ENCODE results near the gene ACADS.

The ACADS gene

DNA sequence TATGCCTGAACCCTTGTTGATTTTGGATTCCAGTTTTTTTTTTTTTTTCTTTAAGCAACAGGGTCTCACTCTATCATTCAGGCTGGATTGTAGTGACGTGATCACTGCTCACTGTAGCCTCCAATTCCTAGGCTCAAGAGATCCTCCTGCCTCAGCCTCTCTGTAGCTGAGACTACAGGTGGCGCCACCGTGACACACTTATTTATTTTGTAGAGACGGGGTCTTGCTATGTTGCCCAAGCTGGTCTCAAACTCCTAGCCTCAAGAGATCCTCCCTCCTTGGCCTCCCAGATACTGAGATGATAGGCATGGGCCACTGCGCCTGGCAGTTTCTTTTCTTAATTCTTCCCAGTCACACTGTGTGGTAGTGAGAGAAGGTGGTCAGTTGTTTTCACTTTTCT lies 25.2 kb downstream of the ACADS start:
- TF ChIP-seq EZH2phosphoT487 (IDR thresholded peaks at IDR 0.05; ENCODE audit: low read length) (no peak), EZH2 (optimal IDR thresholded peaks at IDR 0.05; ENCODE audit: low read depth, low read length) (no peak)
- TF ChIP-seq, protein P1, sequence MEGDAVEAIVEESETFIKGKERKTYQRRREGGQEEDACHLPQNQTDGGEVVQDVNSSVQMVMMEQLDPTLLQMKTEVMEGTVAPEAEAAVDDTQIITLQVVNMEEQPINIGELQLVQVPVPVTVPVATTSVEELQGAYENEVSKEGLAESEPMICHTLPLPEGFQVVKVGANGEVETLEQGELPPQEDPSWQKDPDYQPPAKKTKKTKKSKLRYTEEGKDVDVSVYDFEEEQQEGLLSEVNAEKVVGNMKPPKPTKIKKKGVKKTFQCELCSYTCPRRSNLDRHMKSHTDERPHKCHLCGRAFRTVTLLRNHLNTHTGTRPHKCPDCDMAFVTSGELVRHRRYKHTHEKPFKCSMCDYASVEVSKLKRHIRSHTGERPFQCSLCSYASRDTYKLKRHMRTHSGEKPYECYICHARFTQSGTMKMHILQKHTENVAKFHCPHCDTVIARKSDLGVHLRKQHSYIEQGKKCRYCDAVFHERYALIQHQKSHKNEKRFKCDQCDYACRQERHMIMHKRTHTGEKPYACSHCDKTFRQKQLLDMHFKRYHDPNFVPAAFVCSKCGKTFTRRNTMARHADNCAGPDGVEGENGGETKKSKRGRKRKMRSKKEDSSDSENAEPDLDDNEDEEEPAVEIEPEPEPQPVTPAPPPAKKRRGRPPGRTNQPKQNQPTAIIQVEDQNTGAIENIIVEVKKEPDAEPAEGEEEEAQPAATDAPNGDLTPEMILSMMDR (IDR thresholded peaks at IDR 0.05; ENCODE audit: low read length), result no peak
- DNase-seq, result no peak
- H3K9ac ChIP-seq (ENCODE audit: low read length), result no peak overlapping the region
- no peaks in the 10 kb centered on the region for H3K9me2 ChIP-seq (replicated peaks; ENCODE audit: insufficient read depth, low read length)
- no peak overlapping the region for H3K4me2 ChIP-seq (ENCODE audit: low read depth, low read length)
- H2AFZ ChIP-seq (ENCODE audit: low read length), result no peak overlapping the region
- no peaks in the 10 kb centered on the region for H3K36me3 ChIP-seq (replicated peaks; ENCODE audit: insufficient read depth, low read length)
- no peak overlapping the region for H3K4me3 ChIP-seq (ENCODE audit: low read length)
- H3K9me3 ChIP-seq (replicated peaks; ENCODE audit: insufficient read depth, low read length), result no peaks in the 10 kb centered on the region
- no peak overlapping the region for H3K27ac ChIP-seq (ENCODE audit: low read length)
- H3K79me2 ChIP-seq (ENCODE audit: low read length), result no peaks in the 10 kb centered on the region
- H3F3A ChIP-seq (ENCODE audit: insufficient read depth, low read length), result no peaks in the 10 kb centered on the region
- H4K20me1 ChIP-seq (ENCODE audit: insufficient read depth, low read length), result no peaks in the 10 kb centered on the region
- H3K4me1 ChIP-seq (ENCODE audit: low read length), result no peaks in the 10 kb centered on the region
- H3K27me3 ChIP-seq (replicated peaks; ENCODE audit: insufficient read depth, low read length), result no peaks in the 10 kb centered on the region

DNA sequence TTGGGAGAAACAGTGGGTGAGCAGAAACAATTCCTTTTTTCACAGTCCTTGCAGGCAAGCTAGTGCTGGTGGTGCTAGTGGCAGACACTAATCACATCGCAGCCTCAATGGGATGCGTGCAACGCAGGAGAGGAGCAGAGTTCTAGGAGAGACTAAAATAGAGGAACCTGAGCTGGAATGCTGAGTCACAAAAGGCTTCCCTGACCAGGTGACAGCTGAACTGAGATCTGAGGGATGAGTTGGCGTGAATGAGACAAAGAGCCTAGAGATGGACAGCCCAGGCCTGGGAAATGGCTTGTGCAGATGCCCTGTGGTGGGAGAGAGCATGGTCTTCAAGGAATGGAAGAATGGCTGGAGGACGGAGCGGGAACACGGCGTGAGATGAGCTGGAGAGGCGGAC lies 25.8 kb downstream of the ACADS start:
- H3K36me3 ChIP-seq (replicated peaks; ENCODE audit: insufficient read depth, low read length), result no peaks in the 10 kb centered on the region
- TF ChIP-seq EZH2 (optimal IDR thresholded peaks at IDR 0.05; ENCODE audit: low read depth, low read length), result no peak
- TF ChIP-seq, protein P1 (IDR thresholded peaks at IDR 0.05; ENCODE audit: low read length), result no peak
- no peak for TF ChIP-seq EZH2phosphoT487 (IDR thresholded peaks at IDR 0.05; ENCODE audit: low read length)
- no peaks in the 10 kb centered on the region for H3K79me2 ChIP-seq (ENCODE audit: low read length)
- H4K20me1 ChIP-seq (ENCODE audit: insufficient read depth, low read length), result no peaks in the 10 kb centered on the region
- no peak overlapping the region for H3K27ac ChIP-seq (ENCODE audit: low read length)
- H3K4me3 ChIP-seq (ENCODE audit: low read length), result no peak overlapping the region
- H3K9me2 ChIP-seq (replicated peaks; ENCODE audit: insufficient read depth, low read length), result no peaks in the 10 kb centered on the region
- H3K9me3 ChIP-seq (replicated peaks; ENCODE audit: insufficient read depth, low read length), result no peaks in the 10 kb centered on the region
- H3K27me3 ChIP-seq (replicated peaks; ENCODE audit: insufficient read depth, low read length), result no peaks in the 10 kb centered on the region
- no peaks in the 10 kb centered on the region for H3F3A ChIP-seq (ENCODE audit: insufficient read depth, low read length)
- H3K4me2 ChIP-seq (ENCODE audit: low read depth, low read length), result no peak overlapping the region
- no peak for DNase-seq
- no peak overlapping the region for H3K9ac ChIP-seq (ENCODE audit: low read length)
- H3K4me1 ChIP-seq (ENCODE audit: low read length), result no peaks in the 10 kb centered on the region
- H2AFZ ChIP-seq (ENCODE audit: low read length), result no peak overlapping the region

DNA sequence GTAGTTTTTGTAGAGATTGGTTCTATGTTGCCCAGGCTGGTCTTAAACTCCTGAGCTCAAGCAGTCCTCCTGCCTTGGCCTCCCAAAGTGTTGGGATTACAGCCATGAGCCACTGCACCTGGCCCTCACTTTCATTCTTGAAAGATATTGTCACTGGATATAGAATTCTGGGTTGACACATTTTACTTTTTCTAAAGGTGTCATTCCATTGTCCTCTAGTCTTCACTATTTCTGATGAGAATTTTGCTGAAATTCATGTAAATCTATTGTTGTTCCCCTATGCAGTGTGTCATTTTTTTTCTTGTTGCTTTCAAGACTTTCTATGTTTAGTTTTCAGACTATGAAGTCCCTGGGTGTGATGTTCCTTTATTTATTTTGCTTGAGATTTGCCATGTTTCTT lies 29.2 kb downstream of the ACADS start:
- TF ChIP-seq, protein P1 (IDR thresholded peaks at IDR 0.05; ENCODE audit: low read length), result no peak
- no peak for TF ChIP-seq EZH2phosphoT487 (IDR thresholded peaks at IDR 0.05; ENCODE audit: low read length)
- Histone ChIP-seq H3K4me2 (ENCODE audit: low read depth, low read length) (no peak overlapping the region), H3K27me3 (replicated peaks; ENCODE audit: insufficient read depth, low read length) (no peaks in the 10 kb centered on the region), H2AFZ (ENCODE audit: low read length) (no peak overlapping the region), H3F3A (ENCODE audit: insufficient read depth, low read length) (no peaks in the 10 kb centered on the region), H3K9ac (ENCODE audit: low read length) (no peak overlapping the region), H4K20me1 (ENCODE audit: insufficient read depth, low read length) (no peaks in the 10 kb centered on the region), H3K9me2 (replicated peaks; ENCODE audit: insufficient read depth, low read length) (no peaks in the 10 kb centered on the region), H3K79me2 (ENCODE audit: low read length) (no peaks in the 10 kb centered on the region), H3K36me3 (replicated peaks; ENCODE audit: insufficient read depth, low read length) (no peaks in the 10 kb centered on the region), H3K27ac (ENCODE audit: low read length) (no peak overlapping the region), H3K4me1 (ENCODE audit: low read length) (no peaks in the 10 kb centered on the region), H3K9me3 (replicated peaks; ENCODE audit: insufficient read depth, low read length) (no peaks in the 10 kb centered on the region), H3K4me3 (ENCODE audit: low read length) (no peak overlapping the region)
- no peak for DNase-seq

Measured in MM.1S (cell line).